ENCODE measurements around the gene CREG2.

CREG2 gene

DNA sequence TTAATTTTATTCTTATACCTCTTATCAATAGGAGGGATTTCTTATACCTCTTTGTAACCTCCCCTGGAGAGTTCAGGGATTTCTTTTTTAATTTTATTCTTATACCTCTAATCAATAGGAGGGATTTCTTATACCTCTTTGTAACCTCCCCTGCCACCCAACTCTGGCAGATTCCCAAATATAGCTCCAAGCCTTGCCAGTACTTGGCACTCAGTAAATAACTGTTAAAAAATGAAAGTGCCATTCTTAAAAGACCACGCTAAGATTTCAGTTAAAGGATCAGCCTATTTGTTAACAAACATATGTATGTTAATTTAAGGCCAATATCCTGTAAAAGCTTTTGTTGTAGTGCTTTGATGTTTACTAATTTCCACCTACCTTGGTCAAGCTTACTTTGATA is 83.6 kb downstream of the CREG2 start:
- no peak for DNase-seq

DNA sequence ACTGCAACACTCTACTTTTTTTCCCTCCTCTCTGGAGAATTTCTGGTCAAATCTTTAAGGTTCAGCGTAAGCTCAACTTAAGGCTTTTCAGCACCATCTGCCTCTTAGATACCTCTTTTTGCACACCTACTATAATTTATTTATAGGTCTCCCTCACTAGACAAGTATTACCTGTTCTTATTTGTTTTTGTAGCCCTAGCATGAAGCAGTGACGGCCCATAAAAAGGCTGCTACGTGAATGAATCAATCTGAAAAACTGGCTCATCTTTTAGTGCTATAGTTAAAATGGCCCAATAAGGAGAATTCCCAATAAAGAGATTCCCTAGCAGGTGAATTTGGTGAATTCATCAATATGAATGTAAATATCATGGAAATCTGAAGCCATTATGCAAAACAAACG is 85.3 kb downstream of the CREG2 start:
- no peak for DNase-seq

DNA sequence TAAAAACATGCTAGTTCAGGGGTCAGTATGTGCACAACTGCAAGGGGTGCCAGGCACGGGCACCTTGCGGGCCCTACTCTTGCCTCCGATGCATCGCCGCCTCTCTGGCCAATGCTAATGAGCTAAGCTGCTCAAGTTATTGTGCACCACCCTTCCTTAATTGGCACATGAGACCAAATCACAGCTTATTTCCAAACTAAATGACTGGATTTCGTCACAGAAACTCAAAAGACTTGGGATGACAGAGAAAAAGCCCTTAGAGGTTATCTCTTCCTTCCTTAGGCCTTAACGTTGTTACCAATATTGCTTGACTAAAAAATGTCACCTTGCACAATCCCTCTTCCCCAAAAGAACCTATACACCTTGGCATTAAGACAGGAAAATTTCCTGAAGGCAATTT is 86.5 kb downstream of the CREG2 start:
- DNase-seq: no peak

DNA sequence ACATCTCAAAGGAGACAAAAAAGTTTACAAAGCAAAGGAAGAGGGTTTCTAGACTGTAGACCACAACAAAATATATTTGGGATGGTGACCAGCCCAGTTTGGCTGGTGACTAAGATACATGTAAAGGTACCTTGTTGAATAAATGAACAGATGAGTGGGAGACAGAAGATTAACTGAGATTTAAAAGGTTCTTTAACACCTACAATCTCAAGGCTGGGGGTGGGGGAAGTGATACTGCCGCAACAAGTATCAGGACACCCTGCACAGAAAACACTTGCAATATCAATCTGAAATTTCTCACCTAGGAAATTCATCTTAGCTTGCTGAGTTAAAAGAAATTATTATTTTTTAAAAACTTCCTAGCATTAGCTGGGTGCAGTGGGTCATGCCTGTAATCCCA is 87.1 kb downstream of the CREG2 start:
- no peak for DNase-seq

DNA sequence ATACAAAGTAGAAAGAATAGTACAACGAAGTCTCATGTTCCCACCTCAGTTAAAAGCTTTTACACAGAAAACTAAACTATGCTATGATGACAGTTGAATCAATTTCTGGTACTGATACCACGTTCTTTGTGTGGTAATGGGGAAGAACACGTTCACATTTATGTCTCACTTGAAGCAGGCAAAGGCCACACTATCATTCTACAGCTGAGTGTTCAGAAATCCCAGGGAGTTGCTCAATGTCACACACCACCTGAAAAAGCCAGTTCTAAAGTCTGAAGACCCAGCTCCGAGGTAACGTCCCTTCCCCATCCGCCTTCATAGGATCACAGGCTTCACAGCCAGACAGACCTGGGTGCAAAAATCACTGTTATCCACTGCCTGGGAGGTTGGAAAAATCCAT is 87.7 kb downstream of the CREG2 start:
- no peak for DNase-seq

DNA sequence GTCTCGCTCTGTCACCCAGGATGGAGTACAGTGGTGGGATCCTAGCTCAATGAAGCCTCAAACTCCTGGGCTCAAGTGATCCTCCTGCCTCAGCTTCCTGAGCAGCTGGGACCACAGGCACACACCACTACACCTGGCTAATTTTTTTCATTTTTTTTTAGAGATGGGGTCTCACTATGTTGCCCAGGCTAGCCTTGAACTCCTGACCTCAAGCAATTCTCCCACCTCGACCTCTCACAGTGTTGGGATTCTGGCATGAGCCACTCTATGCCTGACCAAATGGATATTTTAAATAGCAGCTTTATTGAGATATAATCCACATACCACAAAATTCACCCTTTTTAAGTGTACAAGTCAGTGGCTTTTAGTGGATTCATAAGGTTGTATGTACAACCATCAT is 89.9 kb downstream of the CREG2 start:
- DNase-seq: no peak

DNA sequence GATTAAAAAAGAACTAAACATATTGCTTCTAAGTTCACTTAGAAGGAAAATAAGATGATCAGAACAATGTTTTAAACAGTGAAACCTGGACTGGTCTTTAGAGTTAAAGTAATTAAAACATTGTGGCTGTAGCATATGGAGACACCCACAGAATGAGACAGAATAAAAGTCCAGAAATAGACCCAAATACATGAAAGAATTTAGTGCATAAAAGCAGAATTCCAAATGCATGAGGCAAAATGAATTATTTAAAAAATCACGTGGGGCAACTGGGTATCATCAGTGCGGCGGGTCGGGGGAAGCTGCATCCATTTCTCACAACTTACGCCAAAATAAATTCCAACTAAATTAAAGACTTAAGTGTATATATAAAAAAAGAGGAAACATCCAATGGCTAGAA is 90.9 kb downstream of the CREG2 start:
- DNase-seq: no peak

DNA sequence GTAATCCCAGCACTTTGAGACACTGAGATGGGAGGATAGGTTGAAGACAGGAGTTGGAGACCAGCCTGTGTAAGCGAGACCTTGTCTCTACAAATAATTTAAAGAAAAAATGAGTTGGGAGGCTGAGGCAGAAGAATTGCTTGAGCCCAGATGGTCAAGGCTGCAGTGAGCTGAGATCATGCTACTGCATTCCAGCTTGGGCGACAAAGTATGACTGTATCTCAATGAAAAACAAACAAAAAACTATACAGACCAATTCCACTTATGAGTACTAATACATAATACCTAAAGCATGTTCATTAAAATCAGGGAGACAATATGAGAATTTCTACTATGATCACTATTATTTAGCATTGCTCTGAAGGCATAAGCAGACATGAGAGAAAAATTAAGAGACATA is 91.4 kb downstream of the CREG2 start:
- DNase-seq: no peak
